ENCODE measurements around the gene MYH11. TPM values are rescaled to one million over a fixed set of nuclear protein-coding genes. Genes with fewer than 3 reads are reported as not detected.

MYH11 gene
- total RNA-seq, 1 donor from 2014 or later, result 0.05 TPM

GRCh38 chr16:15874745-15875314 is 18.0 kb upstream of the MYH11 start:
- Mint-ChIP-seq H3K36me3 (ENCODE audit: low read depth) (no peaks in the 10 kb centered on the region), H3K4me1 (peaks cover 7% of the 10 kb centered on the region), H3K27ac (ENCODE audit: unreplicated experiment) (no peak overlapping the region), H3K4me3 (no peak overlapping the region), H3K27me3 (ENCODE audit: low read depth) (no peaks in the 10 kb centered on the region), H3K9me3 (no peaks in the 10 kb centered on the region)
- TF ChIP-seq CTCF (conservative IDR thresholded peaks at IDR 0.05), result peak; percentile 72
- DNase-seq (ENCODE audit: low read depth, low spot score), result peak; percentile 43

- peak overlapping the region; percentile 4 for H3K27ac Mint-ChIP-seq (ENCODE audit: unreplicated experiment)
- no peaks in the 10 kb centered on the region for H3K36me3 Mint-ChIP-seq (ENCODE audit: low read depth)
- no peaks in the 10 kb centered on the region for H3K9me3 Mint-ChIP-seq
- H3K4me1 Mint-ChIP-seq, result no peaks in the 10 kb centered on the region
- no peak for TF ChIP-seq CTCF (conservative IDR thresholded peaks at IDR 0.05)
- no peaks in the 10 kb centered on the region for H3K27me3 Mint-ChIP-seq (ENCODE audit: low read depth)
- DNase-seq (ENCODE audit: low read depth, low spot score), result no peak
- H3K4me3 Mint-ChIP-seq, result no peak overlapping the region
Observed at GRCh38 chr16:15873737-15874136, 16.9 kb upstream of the MYH11 start.

- no peak for TF ChIP-seq CTCF (conservative IDR thresholded peaks at IDR 0.05)
- DNase-seq (ENCODE audit: low read depth, low spot score), result no peak
- H3K9me3 Mint-ChIP-seq, result no peaks in the 10 kb centered on the region
- H3K36me3 Mint-ChIP-seq (ENCODE audit: low read depth), result no peaks in the 10 kb centered on the region
- H3K27me3 Mint-ChIP-seq (ENCODE audit: low read depth), result no peaks in the 10 kb centered on the region
- no peak overlapping the region for H3K4me3 Mint-ChIP-seq
- H3K4me1 Mint-ChIP-seq, result no peaks in the 10 kb centered on the region
- H3K27ac Mint-ChIP-seq (ENCODE audit: unreplicated experiment), result no peak overlapping the region
Observed at GRCh38 chr16:15873301-15873700, 16.5 kb upstream of the MYH11 start.

- no peak overlapping the region for H3K27ac Mint-ChIP-seq (ENCODE audit: unreplicated experiment)
- no peak overlapping the region for H3K4me3 Mint-ChIP-seq
- H3K27me3 Mint-ChIP-seq (ENCODE audit: low read depth), result no peaks in the 10 kb centered on the region
- no peak for DNase-seq (ENCODE audit: low read depth, low spot score)
- no peak for TF ChIP-seq CTCF (conservative IDR thresholded peaks at IDR 0.05)
- H3K9me3 Mint-ChIP-seq, result no peaks in the 10 kb centered on the region
- peaks cover 3% of the 10 kb centered on the region for H3K36me3 Mint-ChIP-seq (ENCODE audit: low read depth)
- H3K4me1 Mint-ChIP-seq, result no peaks in the 10 kb centered on the region
Observed at GRCh38 chr16:15870011-15870410, 13.2 kb upstream of the MYH11 start.

GRCh38 chr16:15866451-15866850 is 9.6 kb upstream of the MYH11 start:
- no peak for DNase-seq (ENCODE audit: low read depth, low spot score)
- Mint-ChIP-seq H3K27me3 (ENCODE audit: low read depth) (no peaks in the 10 kb centered on the region), H3K9me3 (no peaks in the 10 kb centered on the region), H3K36me3 (ENCODE audit: low read depth) (peaks cover 3% of the 10 kb centered on the region), H3K27ac (ENCODE audit: unreplicated experiment) (no peak overlapping the region), H3K4me1 (no peaks in the 10 kb centered on the region), H3K4me3 (no peak overlapping the region)
- TF ChIP-seq CTCF (conservative IDR thresholded peaks at IDR 0.05), result no peak
